Hematopoietic multipotent progenitor cell treated with erythropoietin and hydrocortisone succinate and interleukin-3 and kit ligand, for 17 days (in vitro differentiated cells): ENCODE data around the gene PTPRJ.
A peak's percentile ranks its signal among the peaks of the same experiment; 100 is the strongest.
"Not testable (repeated sequence)": the region's sequence is repeated elsewhere in the genome, so short reads cannot be mapped to it uniquely, and the experiment has no call there.

ENCODE experiments used
- DNase-seq: peaks from one replicate; pipeline ENCODE4 v3.0.0-alpha.2; 2015; ENCODE audit warnings: low spot score

The PTPRJ gene

GRCh38 chr11:48164836-48165235 is 184.5 kb downstream of the PTPRJ start:
- no peak for DNase-seq

GRCh38 chr11:48165426-48165825 is 185.1 kb downstream of the PTPRJ start:
- no peak for DNase-seq

- DNase-seq = no peak
Measured at GRCh38 chr11:48167380-48167779, 187.0 kb downstream of the PTPRJ start.

- DNase-seq = no peak
Measured at GRCh38 chr11:48168815-48169214, 188.5 kb downstream of the PTPRJ start.

GRCh38 chr11:48169259-48169658 is 188.9 kb downstream of the PTPRJ start:
- no peak for DNase-seq

GRCh38 chr11:48169717-48170116 is 189.4 kb downstream of the PTPRJ start:
- no peak for DNase-seq

GRCh38 chr11:48170241-48171233 is 190.2 kb downstream of the PTPRJ start:
- DNase-seq = no peak

GRCh38 chr11:48172818-48173609 is 192.7 kb downstream of the PTPRJ start:
- peak; percentile 33 for DNase-seq

- DNase-seq = no peak
Measured at GRCh38 chr11:48177661-48178060, 197.3 kb downstream of the PTPRJ start.

GRCh38 chr11:48180627-48181026 is 200.3 kb downstream of the PTPRJ start:
- DNase-seq = no peak

- DNase-seq = no peak
Measured at GRCh38 chr11:48182860-48183526, 202.6 kb downstream of the PTPRJ start.

- DNase-seq = no peak
Measured at GRCh38 chr11:48184452-48184851, 204.1 kb downstream of the PTPRJ start.

GRCh38 chr11:48190906-48191654 is 210.7 kb downstream of the PTPRJ start:
- not testable (repeated sequence) for DNase-seq

GRCh38 chr11:48193876-48194275 is 213.5 kb downstream of the PTPRJ start:
- DNase-seq = no peak

GRCh38 chr11:48207881-48208280 is 227.5 kb downstream of the PTPRJ start:
- no peak for DNase-seq

- DNase-seq = no peak
Measured at GRCh38 chr11:48210052-48210451, 229.7 kb downstream of the PTPRJ start.

GRCh38 chr11:48216510-48216909 is 236.2 kb downstream of the PTPRJ start, which contains the start of gene OR4B1:
OR4B1 (plus strand) TSS chr11:48216810; CDS start chr11:48216810, 0 bp downstream.
- no peak for DNase-seq
